A673 (cell line): ENCODE data around the gene BLVRB. TPM values are rescaled to one million over a fixed set of nuclear protein-coding genes. Genes with fewer than 3 reads are reported as not detected.
A peak's percentile ranks its signal among the peaks of the same experiment; 100 is the strongest.

Experiments
- BruUV-seq: library from RNA; stranded (reverse); fragments of 400-500 nt; replicated peaks from 2 replicates; lab custom pipeline; 2021; lab: Mats Ljungman, UMichigan
- CTCF ChIA-PET: fragments of 300-600 bp; sonication (Branson Sonifier 250); formaldehyde crosslinking; loops from one replicate; lab custom pipeline; 2022; ENCODE audit warnings: antibody characterized with exemption; lab: Charles Lee
- POLR2A ChIA-PET: fragments of 300-600 bp; sonication (Branson Sonifier 250); formaldehyde crosslinking; loops from one replicate; lab custom pipeline; 2022; ENCODE audit warnings: antibody characterized with exemption; ENCODE audit not compliant: low non-redundant PET; lab: Charles Lee
- DNase-seq: peaks from one replicate; pipeline ENCODE4 v3.0.0-alpha.2; 2015; ENCODE audit warnings: low spot score
- H3K27ac ChIP-seq: fragments of 200-600 bp; sonication (generic); 2 replicates; pipeline ENCODE4 v1.5.1; 2016; ENCODE audit warnings: mixed run types, low read depth, mild to moderate bottlenecking, mixed read lengths, antibody characterized with exemption, low read length; ENCODE audit not compliant: poor library complexity, severe bottlenecking
- H3K27me3 ChIP-seq: fragments of 200-600 bp; sonication (generic); replicated peaks from 2 replicates; pipeline ENCODE4 v1.6.1; 2017; ENCODE audit warnings: mixed run types, low read depth, mild to moderate bottlenecking, mixed read lengths, antibody characterized with exemption, low read length; ENCODE audit not compliant: insufficient read depth, poor library complexity
- H3K36me3 ChIP-seq: fragments of 200-600 bp; sonication (generic); 2 replicates; pipeline ENCODE4 v1.6.1; 2016; ENCODE audit warnings: mixed run types, mild to moderate bottlenecking, mixed read lengths, antibody characterized with exemption, low read length; ENCODE audit not compliant: insufficient read depth, poor library complexity, severe bottlenecking
- H3K4me1 ChIP-seq: fragments of 200-600 bp; sonication (generic); 2 replicates; pipeline ENCODE4 v1.6.1; 2017; ENCODE audit warnings: mixed run types, mild to moderate bottlenecking, mixed read lengths, antibody characterized with exemption, low read length; ENCODE audit not compliant: insufficient read depth, poor library complexity, severe bottlenecking
- H3K4me3 ChIP-seq: fragments of 200-600 bp; sonication (generic); 2 replicates; pipeline ENCODE4 v1.5.1; 2016; ENCODE audit warnings: low read depth, mixed run types, mild to moderate bottlenecking, mixed read lengths, low read length; ENCODE audit not compliant: poor library complexity, severe bottlenecking
- H3K9me3 ChIP-seq: fragments of 200-600 bp; sonication (generic); 2 replicates; pipeline ENCODE4 v1.6.1; 2016; ENCODE audit warnings: mixed run types, low read depth, mild to moderate bottlenecking, mixed read lengths, antibody characterized with exemption, low read length; ENCODE audit not compliant: poor library complexity, severe bottlenecking
- CTCF ChIP-seq: fragments of 300-800, 200-600 bp; sonication (generic); conservative IDR thresholded peaks from 2 replicates; pipeline ENCODE4 v1.5.1; 2017; ENCODE audit warnings: low read depth, mild to moderate bottlenecking, antibody characterized with exemption, low read length, moderate library complexity, mixed read lengths
- EZH2 ChIP-seq: fragments of 200-600 bp; sonication (generic); IDR thresholded peaks from 2 replicates; pipeline ENCODE4 v1.6.1; 2017; ENCODE audit warnings: borderline replicate concordance, low read depth, mild to moderate bottlenecking, mixed read lengths, antibody characterized with exemption, low read length; ENCODE audit not compliant: poor library complexity, severe bottlenecking
- intact Hi-C: fragments of 100-400 bp; cut with micrococcal nuclease; formaldehyde crosslinking; loops from one replicate; pipeline ENCODE4 v1.10.0; 2022; ENCODE audit not compliant: unreplicated experiment
- total RNA-seq: library from RNA; stranded (reverse); gene quantifications from 2 replicates; pipeline ENCODE4 v1.2.3, GENCODE V29; 2021

BLVRB gene
- total RNA-seq, 1 experiment from 2014 or later, result 36.1 TPM

- intact Hi-C loops, result loop anchor here (5.0 kb wide), 2 partner anchors 97 to 123 kb away; no protein-coding TSS in a partner anchor
- peak within 1 kb of the TSS; percentile 91 for H3K27ac ChIP-seq
- peaks cover 6% of the 10 kb centered on the region for H3K4me1 ChIP-seq
- H3K36me3 ChIP-seq, result peaks cover 10% of the 10 kb centered on the region
- no peaks in the 10 kb centered on the region for H3K9me3 ChIP-seq
- CTCF ChIA-PET, result no interaction called here
- TF ChIP-seq EZH2 (no peak), CTCF (peak; percentile 82)
- H3K4me3 ChIP-seq, result peak within 1 kb of the TSS; percentile 68
- H3K27me3 ChIP-seq, result no peaks in the 10 kb centered on the region
- peak; percentile 100 for DNase-seq
- POLR2A ChIA-PET, result interaction anchor here (0.6 to 1.4 kb wide), 3 partner anchors 17 to 1899 kb away, joined by 3 to 5 read pairs (median 5); no protein-coding TSS in a partner anchor
- BruUV-seq, result TSS peak; percentile 59
Observed at GRCh38 chr19:40425450-40426287, 39.9 kb downstream of the BLVRB start, which contains the start of gene SERTAD1. SERTAD1 (minus strand) TSS chr19:40425992; CDS start chr19:40423546, 2,446 bp downstream.

- intact Hi-C loops, result loop anchor here (5.0 kb wide), 2 partner anchors 97 to 123 kb away; no protein-coding TSS in a partner anchor
- BruUV-seq, result no TSS peak
- no peaks in the 10 kb centered on the region for H3K9me3 ChIP-seq
- CTCF ChIA-PET, result no interaction called here
- peak; percentile 37 for DNase-seq
- peak overlapping the region; percentile 91 for H3K27ac ChIP-seq
- peaks cover 6% of the 10 kb centered on the region for H3K4me1 ChIP-seq
- H3K4me3 ChIP-seq, result peak overlapping the region; percentile 68
- H3K27me3 ChIP-seq, result no peaks in the 10 kb centered on the region
- H3K36me3 ChIP-seq, result peaks cover 10% of the 10 kb centered on the region
- TF ChIP-seq EZH2 (no peak), CTCF (no peak)
- POLR2A ChIA-PET, result no interaction called here
Observed at GRCh38 chr19:40424637-40425449, 40.7 kb downstream of the BLVRB start.

GRCh38 chr19:40423938-40424337 lies 41.6 kb downstream of the BLVRB start:
- intact Hi-C loops, result no loop called here
- BruUV-seq, result no TSS peak

More at GRCh38 chr19:40423938-40424337, 41.6 kb downstream of the BLVRB start:
- POLR2A ChIA-PET, result no interaction called here
- CTCF ChIA-PET, result no interaction called here
- Histone ChIP-seq H3K27me3 (no peaks in the 10 kb centered on the region), H3K27ac (no peak overlapping the region), H3K36me3 (peaks cover 10% of the 10 kb centered on the region), H3K4me1 (peaks cover 6% of the 10 kb centered on the region), H3K9me3 (no peaks in the 10 kb centered on the region), H3K4me3 (no peak overlapping the region)
- DNase-seq, result no peak
- TF ChIP-seq CTCF (no peak), EZH2 (no peak)
